Vagina (tissue), 2 donors: ENCODE data around the gene RHCE. TPM values are rescaled to one million over a fixed set of nuclear protein-coding genes. Genes with fewer than 3 reads are reported as not detected.

Experiments used
- DNase-seq, 2 donors: peaks; one replicate each; pipeline ENCODE4 v3.0.0-alpha.2; 2017; ENCODE audit errors: extremely low spot score in 2 of 2
- H3K27ac ChIP-seq: fragments of 200-600 bp; sonication (generic); one replicate; pipeline ENCODE4 v1.5.1; 2019
- H3K27me3 ChIP-seq: fragments of 200-600 bp; sonication (generic); one replicate; pipeline ENCODE4 v1.5.1; 2019
- H3K36me3 ChIP-seq, 2 donors: fragments of 200-600 bp; sonication (generic); one replicate each; pipeline ENCODE4 v1.5.1; 2017 to 2019
- H3K4me1 ChIP-seq: fragments of 200-600 bp; sonication (generic); one replicate; pipeline ENCODE4 v1.5.1; 2019
- H3K4me3 ChIP-seq, 2 donors: fragments of 200-600 bp; sonication (generic); 1 replicate in 1 of 2; 2 replicates in 1 of 2; pipeline ENCODE4 v1.5.1; 2016 to 2019
- H3K9me3 ChIP-seq: fragments of 200-600 bp; sonication (generic); one replicate; pipeline ENCODE4 v1.5.1; 2019
- CTCF ChIP-seq, 3 experiments: fragments of 450-650 bp in 2 of 3; fragments of 200-600 bp in 1 of 3; sonication (generic) in 1 of 3; IDR thresholded peaks; one replicate each; pipeline ENCODE4 v1.5.1; 2017 to 2019; ENCODE audit warnings: antibody characterized with exemption in 3 of 3, mild to moderate bottlenecking in 2 of 3, moderate library complexity in 2 of 3
- POLR2A ChIP-seq, 2 donors: fragments of 450-650 bp; IDR thresholded peaks; one replicate each; pipeline ENCODE4 v1.6.1; 2017; ENCODE audit warnings: antibody characterized with exemption in 2 of 2, mild to moderate bottlenecking in 2 of 2, moderate library complexity in 2 of 2
- POLR2AphosphoS5 ChIP-seq, 2 donors: sonication (generic); formaldehyde crosslinking; IDR thresholded peaks; one replicate each; pipeline ENCODE4 v1.9.0; 2017; ENCODE audit warnings: antibody characterized with exemption in 2 of 2, mild to moderate bottlenecking in 2 of 2, low read depth in 1 of 2; ENCODE audit not compliant: insufficient read depth in 1 of 2
- intact Hi-C: fragments of 100-400 bp; cut with DNase I; formaldehyde crosslinking; loops from one replicate; pipeline ENCODE4 v1.15.1; 2023
- total RNA-seq: library from RNA; depleted of rRNA; stranded (reverse); fragments of >200 nt; gene quantifications from one replicate; pipeline ENCODE4 v1.2.3, GENCODE V29; 2016

The RHCE gene
- total RNA-seq, 1 donor from 2014 or later = not detected

GRCh38 chr1:25360596-25361581 lies 59.7 kb downstream of the RHCE start:
- Histone ChIP-seq H3K27me3 (no peaks in the 10 kb centered on the region), H3K36me3 (peaks cover 3 to 38% of the 10 kb centered on the region in 2 donors), H3K4me1 (peaks cover 28% of the 10 kb centered on the region), H3K4me3 (no peak overlapping the region), H3K27ac (peak overlapping the region; percentile 35), H3K9me3 (no peaks in the 10 kb centered on the region)
- intact Hi-C loops = no loop called here
- DNase-seq = no peak
- TF ChIP-seq POLR2A (IDR thresholded peaks at IDR 0.05) (no peak), POLR2AphosphoS5 (IDR thresholded peaks at IDR 0.05; ENCODE audit: insufficient read depth in 1 of 2, low read depth in 1 of 2) (no peak), CTCF (IDR thresholded peaks at IDR 0.05) (no peak)

- DNase-seq = no peak
- Histone ChIP-seq H3K36me3 (peaks cover 3 to 73% of the 10 kb centered on the region in 2 donors), H3K9me3 (no peaks in the 10 kb centered on the region), H3K27ac (no peak overlapping the region), H3K27me3 (no peaks in the 10 kb centered on the region), H3K4me3 (no peak overlapping the region), H3K4me1 (peaks cover 29% of the 10 kb centered on the region)
- TF ChIP-seq POLR2AphosphoS5 (IDR thresholded peaks at IDR 0.05; ENCODE audit: insufficient read depth in 1 of 2, low read depth in 1 of 2) = no peak
- no peak for TF ChIP-seq CTCF (IDR thresholded peaks at IDR 0.05)
- no peak for TF ChIP-seq POLR2A (IDR thresholded peaks at IDR 0.05)
- intact Hi-C loops = no loop called here
Observed at GRCh38 chr1:25356848-25357247, 63.8 kb downstream of the RHCE start.

- peaks cover 3 to 73% of the 10 kb centered on the region in 2 donors for H3K36me3 ChIP-seq
- no peak for TF ChIP-seq POLR2A (IDR thresholded peaks at IDR 0.05)
- TF ChIP-seq CTCF (IDR thresholded peaks at IDR 0.05) = no peak
- no peak for TF ChIP-seq POLR2AphosphoS5 (IDR thresholded peaks at IDR 0.05; ENCODE audit: insufficient read depth in 1 of 2, low read depth in 1 of 2)
- H3K4me3 ChIP-seq = no peak overlapping the region
- H3K27ac ChIP-seq = no peak overlapping the region
- H3K4me1 ChIP-seq = peaks cover 26% of the 10 kb centered on the region
- H3K27me3 ChIP-seq = no peaks in the 10 kb centered on the region
- DNase-seq = no peak
- no peaks in the 10 kb centered on the region for H3K9me3 ChIP-seq
- intact Hi-C loops = no loop called here
Observed at GRCh38 chr1:25356441-25356840, 64.2 kb downstream of the RHCE start.

- intact Hi-C loops = no loop called here
- peaks cover 21% of the 10 kb centered on the region for H3K4me1 ChIP-seq
- no peak overlapping the region for H3K4me3 ChIP-seq
- H3K9me3 ChIP-seq = no peaks in the 10 kb centered on the region
- no peak for DNase-seq
- H3K36me3 ChIP-seq = peaks cover 3 to 68% of the 10 kb centered on the region in 2 donors
- TF ChIP-seq POLR2AphosphoS5 (IDR thresholded peaks at IDR 0.05; ENCODE audit: insufficient read depth in 1 of 2, low read depth in 1 of 2) (no peak), CTCF (IDR thresholded peaks at IDR 0.05) (no peak)
- H3K27me3 ChIP-seq = no peaks in the 10 kb centered on the region
- H3K27ac ChIP-seq = no peak overlapping the region
Observed at GRCh38 chr1:25355841-25356395, 64.7 kb downstream of the RHCE start.

- no peak for DNase-seq
- Histone ChIP-seq H3K9me3 (no peaks in the 10 kb centered on the region), H3K36me3 (peaks cover 0 to 48% of the 10 kb centered on the region in 2 donors), H3K27me3 (no peaks in the 10 kb centered on the region), H3K4me1 (no peaks in the 10 kb centered on the region), H3K4me3 (no peak overlapping the region), H3K27ac (no peak overlapping the region)
- TF ChIP-seq CTCF (IDR thresholded peaks at IDR 0.05) (no peak), POLR2A (IDR thresholded peaks at IDR 0.05) (no peak), POLR2AphosphoS5 (IDR thresholded peaks at IDR 0.05; ENCODE audit: insufficient read depth in 1 of 2, low read depth in 1 of 2) (no peak)
- intact Hi-C loops = no loop called here
Observed at GRCh38 chr1:25349606-25350005, 71.0 kb downstream of the RHCE start.
